Psoas muscle (tissue), 8 donors: ENCODE measurements around the gene INSIG1. TPM values are rescaled to one million over a fixed set of nuclear protein-coding genes. Genes with fewer than 3 reads are reported as not detected.

ENCODE experiments used
- ATAC-seq, 4 donors: fragments of 200-7000 bp; cut with Tn5 transposase; one replicate each; pipeline ENCODE4 v1.9.1; 2020; ENCODE audit warnings: moderate library complexity in 3 of 4, mild to moderate bottlenecking in 2 of 4
- DNase-seq, 2 donors: peaks; one replicate each; pipeline ENCODE4 v3.0.0-alpha.2; 2020
- H3K27ac ChIP-seq: fragments of 200-600 bp; one replicate; pipeline ENCODE4 v1.8.0; 2022
- H3K27me3 ChIP-seq, 3 donors: fragments of 200-600 bp in 1 of 3; one replicate each; pipeline versions ENCODE4 v1.6.1 to v1.8.0; 2013 to 2022; ENCODE audit warnings: low read length in 2 of 3, mild to moderate bottlenecking in 2 of 3, moderate library complexity in 1 of 3; ENCODE audit not compliant: insufficient read depth in 3 of 3
- H3K36me3 ChIP-seq, 2 donors: fragments of 200-600 bp in 1 of 2; one replicate each; pipeline versions ENCODE4 v1.6.1 to v1.8.0; 2013 to 2022; ENCODE audit warnings: low read depth in 1 of 2, mild to moderate bottlenecking in 1 of 2, moderate library complexity in 1 of 2; ENCODE audit not compliant: insufficient read depth in 1 of 2
- H3K4me1 ChIP-seq: fragments of 200-600 bp; one replicate; pipeline ENCODE4 v1.8.0; 2022
- H3K4me3 ChIP-seq: fragments of 200-600 bp; one replicate; pipeline ENCODE4 v1.8.0; 2022; ENCODE audit warnings: mild to moderate bottlenecking
- H3K9me3 ChIP-seq: fragments of 200-600 bp; one replicate; pipeline ENCODE4 v1.8.0; 2022
- CTCF ChIP-seq: fragments of 200-600 bp; IDR thresholded peaks from one replicate; pipeline ENCODE4 v1.8.0; 2022; ENCODE audit warnings: antibody characterized with exemption
- WGBS, 3 donors: extraction: QIAGEN DNeasy Blood & Tissue Kit; methylation state at CpG; one replicate each; pipeline versions ENCODE4 v1.1.6 to v1.1.7; 2013; 5-methylcytosine and 5-hydroxymethylcytosine counted together
- intact Hi-C, 2 donors: fragments of 100-400 bp; cut with DNase I; formaldehyde crosslinking; loops; one replicate each; pipeline versions ENCODE4 v1.11.0 to v1.14.2; 2022
- polyA plus RNA-seq, 3 donors: library from polyadenylated mRNA; stranded (reverse); fragments of 200-250 nt; gene quantifications; one replicate each; pipeline ENCODE4 v1.2.3, GENCODE V29; 2013
- total RNA-seq, 4 donors: library from RNA; stranded (reverse); fragmentation: NEBNext Ultra II Directional in 2 of 4; extraction: Animal tissue kit (Norgen Biotek cat#: 25700) in 2 of 4; gene quantifications; one replicate each; pipeline versions ENCODE4 v1.2.1 to v1.2.4, GENCODE V29; 2021 to 2023
- donor health status: healthy with polysubstance abuse.
- donor health status: DM: no; HTN: no; CAD: no; lungs with moderate emphysema.
- donor health status: Bipolar disorder and iron deficiency.
- donor health status: healthy.
- donor health status: DM: yes; HTN: yes; CAD: no.
- donor health status: DM: no; HTN: no; CAD: no.
- donor health status: DM: no; HTN: no; CAD: no.
- donor health status: DM: yes; HTN: yes; CAD: no.

Gene INSIG1
- total and polyA plus RNA-seq, 7 donors: 4.0 to 20.0 (median 7.4) TPM

GRCh38 chr7:155342313-155342712 lies 44.6 kb downstream of the INSIG1 start:
- Histone ChIP-seq H3K27ac (no peak overlapping the region), H3K9me3 (no peaks in the 10 kb centered on the region), H3K27me3 (peaks cover 0 to 23% (median 11%) of the 10 kb centered on the region in 3 donors), H3K4me1 (peaks cover 3% of the 10 kb centered on the region), H3K4me3 (no peak overlapping the region), H3K36me3 (no peaks in the 10 kb centered on the region)
- ATAC-seq (no peak), DNase-seq (peak in 1 of 2 donors; percentile 32)
- no peak for TF ChIP-seq CTCF
- intact Hi-C loops: loop anchor here (2.0 to 5.0 kb wide), 3 partner anchors 40 to 415 kb away; no protein-coding TSS in a partner anchor
- 74 to 77% (median 75%) methylated on average over 11 of the region's 11 CpGs for WGBS, 3 donors

GRCh38 chr7:155343150-155343549 lies 45.5 kb downstream of the INSIG1 start:
- H3K9me3 ChIP-seq: no peaks in the 10 kb centered on the region
- no peak overlapping the region for H3K27ac ChIP-seq
- no peak overlapping the region for H3K4me3 ChIP-seq
- 64 to 76% (median 71%) methylated on average over 7 of the region's 7 CpGs for WGBS, 3 donors
- ATAC-seq (no peak), DNase-seq (no peak)
- H3K4me1 ChIP-seq: peaks cover 3% of the 10 kb centered on the region
- TF ChIP-seq CTCF: no peak
- H3K36me3 ChIP-seq: no peaks in the 10 kb centered on the region
- H3K27me3 ChIP-seq: peaks cover 0 to 17% (median 6%) of the 10 kb centered on the region in 3 donors
- intact Hi-C loops: loop anchor here (1.0 to 5.0 kb wide), 4 partner anchors 41 to 416 kb away; no protein-coding TSS in a partner anchor

DNA sequence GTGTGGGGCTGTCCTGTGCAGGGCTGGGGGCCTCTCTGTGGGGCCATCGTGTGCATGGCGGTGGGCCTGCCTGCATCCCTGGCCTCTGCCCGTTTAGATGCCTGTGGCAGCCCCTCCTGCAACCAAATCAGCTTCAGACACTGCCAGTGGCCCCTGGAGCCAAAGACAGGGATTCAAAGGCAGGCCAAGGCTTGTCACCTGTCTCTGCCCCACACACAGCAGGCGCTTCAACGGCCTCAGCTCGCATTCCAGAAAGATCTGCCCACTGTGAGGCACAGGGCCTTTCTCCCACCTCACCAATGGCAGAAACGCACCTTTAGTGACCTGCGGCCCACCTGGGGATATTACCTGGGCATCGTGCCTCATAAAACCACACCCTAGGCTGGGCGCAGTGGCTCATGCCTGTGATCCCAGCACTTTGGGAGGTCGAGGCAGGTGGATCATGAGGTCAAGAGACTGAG lies 46.0 kb downstream of the INSIG1 start:
- peaks cover 0 to 12% (median 1%) of the 10 kb centered on the region in 3 donors for H3K27me3 ChIP-seq
- ATAC-seq (no peak), DNase-seq (peak in 1 of 2 donors; percentile 26)
- no peak for TF ChIP-seq CTCF
- H3K36me3 ChIP-seq: no peaks in the 10 kb centered on the region
- no peak overlapping the region for H3K27ac ChIP-seq
- H3K4me3 ChIP-seq: no peak overlapping the region
- intact Hi-C loops: loop anchor here (1.0 to 5.0 kb wide), 4 partner anchors 41 to 416 kb away; no protein-coding TSS in a partner anchor
- H3K4me1 ChIP-seq: peaks cover 3% of the 10 kb centered on the region
- H3K9me3 ChIP-seq: no peaks in the 10 kb centered on the region
- WGBS, 3 donors: 79 to 82% (median 81%) methylated on average over 11 of the region's 11 CpGs

GRCh38 chr7:155344270-155344617 lies 46.6 kb downstream of the INSIG1 start:
- no peak for TF ChIP-seq CTCF
- H3K27me3 ChIP-seq: peaks cover 0 to 17% (median under 1%) of the 10 kb centered on the region in 3 donors
- H3K4me3 ChIP-seq: no peak overlapping the region
- ATAC-seq: peak in 1 of 4 donors; percentile 12
- 48 to 52% (median 51%) methylated on average over 16 of the region's 16 CpGs for WGBS, 3 donors
- peak in 1 of 2 donors; percentile 40 for DNase-seq
- peaks cover 3% of the 10 kb centered on the region for H3K4me1 ChIP-seq
- intact Hi-C loops: loop anchor here (5.0 kb wide), 2 partner anchors 42 to 417 kb away; no protein-coding TSS in a partner anchor
- no peaks in the 10 kb centered on the region for H3K36me3 ChIP-seq
- no peak overlapping the region for H3K27ac ChIP-seq
- no peaks in the 10 kb centered on the region for H3K9me3 ChIP-seq
